B cell (primary cell): ENCODE measurements around the gene DOCK4. TPM values are rescaled to one million over a fixed set of nuclear protein-coding genes. Genes with fewer than 3 reads are reported as not detected.

Experiments used
- ATAC-seq: fragments of 200-7000 bp; cut with Tn5 transposase; one replicate; pipeline ENCODE4 v1.10.0; 2021; ENCODE audit warnings: low read depth, mild to moderate bottlenecking, moderate number of reproducible peaks, moderate library complexity
- CTCF ChIA-PET: fragments of 350-600 bp; sonication (Branson Sonifier 250); formaldehyde crosslinking; loops from one replicate; lab custom pipeline; 2021; ENCODE audit warnings: antibody characterized with exemption, inconsistent platforms; lab: Charles Lee
- POLR2A ChIA-PET: fragments of 350-600 bp; sonication (Branson Sonifier 250); formaldehyde crosslinking; loops from one replicate; lab custom pipeline; 2021; ENCODE audit warnings: antibody characterized with exemption; lab: Charles Lee
- DNase-seq: peaks from one replicate; pipeline ENCODE4 v3.0.0; 2013
- H2AFZ ChIP-seq: 2 replicates; pipeline ENCODE4 v1.6.1; 2012; ENCODE audit warnings: mild to moderate bottlenecking, low read depth, low read length; ENCODE audit not compliant: insufficient read depth, poor library complexity, severe bottlenecking
- H3K27ac ChIP-seq, 2 donors: 1 replicate in 1 of 2; 2 replicates in 1 of 2; pipeline ENCODE4 v1.5.1; 2012 to 2013; ENCODE audit warnings: low read length in 2 of 2, mild to moderate bottlenecking in 2 of 2, moderate library complexity in 1 of 2
- H3K27me3 ChIP-seq, 4 experiments: fragments of 200-600 bp in 1 of 4; sonication (generic) in 1 of 4; replicated peaks in 1 of 4; 1 replicate in 2 of 4; 2 replicates in 2 of 4; pipeline versions ENCODE4 v1.6.1 to v1.7.0; 2013 to 2016; ENCODE audit warnings: low read length in 3 of 4, mild to moderate bottlenecking in 2 of 4, mixed read lengths in 1 of 4, moderate library complexity in 1 of 4; ENCODE audit not compliant: insufficient read depth in 4 of 4, control insufficient read depth in 3 of 4; ENCODE audit errors: control extremely low read depth in 1 of 4
- H3K36me3 ChIP-seq, 2 experiments: replicated peaks in 1 of 2; 1 replicate in 1 of 2; 2 replicates in 1 of 2; pipeline versions ENCODE4 v1.6.1 to v1.7.1; 2013; ENCODE audit warnings: low read length in 1 of 2; ENCODE audit not compliant: insufficient read depth in 2 of 2, control insufficient read depth in 1 of 2; ENCODE audit errors: control extremely low read depth in 1 of 2, extremely low read depth in 1 of 2
- H3K4me1 ChIP-seq, 2 donors: fragments of 200-600 bp in 1 of 2; sonication (generic) in 1 of 2; 1 replicate in 1 of 2; 2 replicates in 1 of 2; pipeline versions ENCODE4 v1.5.1 to v1.6.1; 2013 to 2017; ENCODE audit warnings: low read length in 2 of 2; ENCODE audit not compliant: control insufficient read depth in 2 of 2, insufficient read depth in 2 of 2
- H3K4me2 ChIP-seq: replicated peaks from 2 replicates; pipeline ENCODE3; 2012; ENCODE audit warnings: mild to moderate bottlenecking, low read depth, low read length; ENCODE audit not compliant: poor library complexity, severe bottlenecking
- H3K4me3 ChIP-seq, 5 experiments: fragments of 200-600 bp in 1 of 5; sonication (generic) in 1 of 5; 1 replicate in 3 of 5; 2 replicates in 2 of 5; pipeline versions ENCODE4 v1.5.1 to v1.7.0; 2011 to 2016; ENCODE audit warnings: low read length in 4 of 5, mild to moderate bottlenecking in 4 of 5, low read depth in 2 of 5, control low read depth in 1 of 5, moderate library complexity in 1 of 5; ENCODE audit not compliant: insufficient read depth in 1 of 5; ENCODE audit errors: control extremely low read depth in 1 of 5, extremely low read depth in 1 of 5
- H3K79me2 ChIP-seq: fragments of 200-600 bp; sonication (generic); one replicate; pipeline ENCODE4 v1.6.0; 2016; ENCODE audit warnings: low read length; ENCODE audit not compliant: control insufficient read depth, insufficient read depth
- H3K9ac ChIP-seq: fragments of 200-600 bp; sonication (generic); 2 replicates; pipeline ENCODE4 v1.6.1; 2017; ENCODE audit warnings: mild to moderate bottlenecking, low read length, moderate library complexity
- H3K9me3 ChIP-seq, 3 donors: one replicate each; pipeline versions ENCODE4 v1.6.1 to v1.7.1; 2013; ENCODE audit warnings: low read length in 2 of 3; ENCODE audit not compliant: control insufficient read depth in 2 of 3, insufficient read depth in 1 of 3; ENCODE audit errors: control extremely low read depth in 1 of 3
- H4K20me1 ChIP-seq: 2 replicates; pipeline ENCODE4 v1.6.0; 2012; ENCODE audit warnings: mild to moderate bottlenecking, low read length; ENCODE audit not compliant: insufficient read depth, control insufficient read depth, poor library complexity, severe bottlenecking
- H3K27ac Mint-ChIP-seq: one replicate; pipeline ENCODE4 v1.8.0; 2021; ENCODE audit warnings: mixed read lengths
- H3K27me3 Mint-ChIP-seq: one replicate; pipeline ENCODE4 v1.8.0; 2021; ENCODE audit warnings: mixed read lengths
- H3K4me1 Mint-ChIP-seq: one replicate; pipeline ENCODE4 v1.8.0; 2021; ENCODE audit warnings: mixed read lengths
- H3K4me3 Mint-ChIP-seq: one replicate; pipeline ENCODE4 v1.8.0; 2021; ENCODE audit warnings: mixed read lengths
- H3K9me3 Mint-ChIP-seq: one replicate; pipeline ENCODE4 v1.8.0; 2022; ENCODE audit warnings: mixed read lengths; ENCODE audit not compliant: insufficient read depth
- EZH2 ChIP-seq: IDR thresholded peaks from 2 replicates; pipeline ENCODE4 v1.6.1; 2012; ENCODE audit warnings: borderline replicate concordance, low read depth, mild to moderate bottlenecking, moderate library complexity, low read length; ENCODE audit not compliant: insufficient read depth, poor library complexity, severe bottlenecking
- WGBS: methylation state at CpG from one replicate; pipeline ENCODE4 v1.1.5; 2013; ENCODE audit warnings: missing lambda C conversion rate; ENCODE audit not compliant: insufficient coverage; 5-methylcytosine and 5-hydroxymethylcytosine counted together
- intact Hi-C: fragments of 100-400 bp; cut with micrococcal nuclease; formaldehyde crosslinking; loops from one replicate; pipeline ENCODE4 v1.10.0; 2022
- polyA plus RNA-seq: library from polyadenylated mRNA; depleted of rRNA; stranded (reverse); fragments of >200 nt; gene quantifications from 2 replicates; pipeline ENCODE4 v1.2.3, GENCODE V29; 2012
- total RNA-seq, 2 donors: library from RNA; stranded (reverse); fragments of 120-200 nt in 1 of 2; gene quantifications; 1 replicate in 1 of 2; 2 replicates in 1 of 2; pipeline versions ENCODE4 v1.2.3 to v1.2.4, GENCODE V29; 2013 to 2022
- TF ChIP-seq, protein P1 (sequence below): fragments of 200-600 bp; IDR thresholded peaks from one replicate; pipeline ENCODE4 v1.8.0; 2022; ENCODE audit warnings: antibody characterized with exemption, mild to moderate bottlenecking

Gene DOCK4
- total and polyA plus RNA-seq, 2 donors (not counting 1 experiment from before 2014, with no cell fraction given), result 0.03 to 4.1 TPM

DNA sequence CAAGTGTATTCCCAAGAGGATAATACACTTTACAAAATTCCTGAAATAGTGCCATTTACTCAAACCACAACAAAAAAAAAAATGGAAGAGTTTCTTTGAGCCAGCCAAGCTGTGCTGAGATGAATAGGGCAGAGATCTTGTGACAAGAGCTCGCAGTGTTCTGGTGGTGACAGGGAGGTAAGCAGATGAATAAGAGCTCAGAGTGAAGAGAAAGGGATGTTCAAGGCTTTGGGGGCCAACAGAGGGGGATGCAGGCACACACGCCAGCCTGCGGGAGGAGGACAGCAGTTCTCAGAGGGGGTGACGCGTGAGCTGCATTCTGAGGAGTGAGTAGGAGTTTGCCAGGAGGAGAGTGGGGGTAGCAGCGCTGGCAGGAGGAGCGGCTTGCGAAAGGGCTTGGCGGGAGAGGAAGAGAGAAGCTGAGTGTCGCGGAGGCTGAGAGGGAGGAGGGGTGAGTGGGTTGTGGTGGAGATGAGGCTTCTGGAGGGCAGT is 449.5 kb downstream of the DOCK4 start:
- 81% methylated on average over 11 of the region's 11 CpGs for WGBS
- ChIA-PET POLR2A (no interaction called here), CTCF (interaction anchor here (1.0 to 1.6 kb wide), 4 partner anchors 15 to 1665 kb away, joined by 3 to 6 read pairs (median 4); no protein-coding TSS in a partner anchor)
- H4K20me1 ChIP-seq, result no peaks in the 10 kb centered on the region
- no peaks in the 10 kb centered on the region for H3K27me3 ChIP-seq
- no peak overlapping the region for H3K27ac ChIP-seq
- TF ChIP-seq, protein P1, sequence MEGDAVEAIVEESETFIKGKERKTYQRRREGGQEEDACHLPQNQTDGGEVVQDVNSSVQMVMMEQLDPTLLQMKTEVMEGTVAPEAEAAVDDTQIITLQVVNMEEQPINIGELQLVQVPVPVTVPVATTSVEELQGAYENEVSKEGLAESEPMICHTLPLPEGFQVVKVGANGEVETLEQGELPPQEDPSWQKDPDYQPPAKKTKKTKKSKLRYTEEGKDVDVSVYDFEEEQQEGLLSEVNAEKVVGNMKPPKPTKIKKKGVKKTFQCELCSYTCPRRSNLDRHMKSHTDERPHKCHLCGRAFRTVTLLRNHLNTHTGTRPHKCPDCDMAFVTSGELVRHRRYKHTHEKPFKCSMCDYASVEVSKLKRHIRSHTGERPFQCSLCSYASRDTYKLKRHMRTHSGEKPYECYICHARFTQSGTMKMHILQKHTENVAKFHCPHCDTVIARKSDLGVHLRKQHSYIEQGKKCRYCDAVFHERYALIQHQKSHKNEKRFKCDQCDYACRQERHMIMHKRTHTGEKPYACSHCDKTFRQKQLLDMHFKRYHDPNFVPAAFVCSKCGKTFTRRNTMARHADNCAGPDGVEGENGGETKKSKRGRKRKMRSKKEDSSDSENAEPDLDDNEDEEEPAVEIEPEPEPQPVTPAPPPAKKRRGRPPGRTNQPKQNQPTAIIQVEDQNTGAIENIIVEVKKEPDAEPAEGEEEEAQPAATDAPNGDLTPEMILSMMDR, result no peak
- no peak for TF ChIP-seq EZH2
- peaks cover 6% of the 10 kb centered on the region for H3K27me3 Mint-ChIP-seq
- H2AFZ ChIP-seq, result no peak overlapping the region
- no peaks in the 10 kb centered on the region for H3K9me3 ChIP-seq
- no peak overlapping the region for H3K4me3 ChIP-seq
- intact Hi-C loops, result no loop called here
- no peak for ATAC-seq
- no peaks in the 10 kb centered on the region for H3K9me3 Mint-ChIP-seq
- no peaks in the 10 kb centered on the region for H3K79me2 ChIP-seq
- no peak overlapping the region for H3K27ac Mint-ChIP-seq
- no peak for DNase-seq
- no peaks in the 10 kb centered on the region for H3K4me1 ChIP-seq
- no peaks in the 10 kb centered on the region for H3K36me3 ChIP-seq
- H3K4me1 Mint-ChIP-seq, result no peaks in the 10 kb centered on the region
- no peak overlapping the region for H3K9ac ChIP-seq
- H3K4me2 ChIP-seq, result no peak overlapping the region
- no peak overlapping the region for H3K4me3 Mint-ChIP-seq

DNA sequence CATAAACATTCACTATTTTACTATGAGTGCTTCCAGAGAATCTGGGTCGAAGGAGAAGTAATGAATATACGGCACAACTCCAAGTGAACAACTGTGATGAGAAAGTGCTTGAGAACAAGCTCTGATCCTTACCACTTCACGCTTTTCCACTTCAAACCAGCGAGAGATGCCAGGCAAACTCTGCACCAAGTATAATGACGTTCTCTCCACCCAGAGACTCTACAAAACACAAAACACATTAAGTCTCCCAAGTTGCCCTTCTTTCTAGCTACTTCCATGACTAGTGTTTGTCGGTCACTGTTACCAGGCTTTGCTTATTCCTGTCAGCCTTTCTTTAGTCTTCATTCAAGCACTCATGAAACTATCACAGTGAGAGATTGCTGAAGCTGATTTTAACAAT is 450.8 kb downstream of the DOCK4 start:
- Histone ChIP-seq H3K36me3 (no peaks in the 10 kb centered on the region), H3K9ac (no peak overlapping the region), H3K79me2 (no peaks in the 10 kb centered on the region), H4K20me1 (no peaks in the 10 kb centered on the region), H3K27me3 (no peaks in the 10 kb centered on the region), H3K27ac (no peak overlapping the region), H3K4me1 (no peaks in the 10 kb centered on the region), H3K4me3 (no peak overlapping the region), H3K9me3 (no peaks in the 10 kb centered on the region), H3K4me2 (no peak overlapping the region), H2AFZ (no peak overlapping the region)
- H3K27ac Mint-ChIP-seq, result no peak overlapping the region
- no peaks in the 10 kb centered on the region for H3K9me3 Mint-ChIP-seq
- no peak overlapping the region for H3K4me3 Mint-ChIP-seq
- 91% methylated on average over 6 of the region's 6 CpGs for WGBS
- ChIA-PET POLR2A (no interaction called here), CTCF (interaction anchor here (1.6 to 4.2 kb wide), 3 partner anchors 14 to 1666 kb away, joined by 4 to 16 read pairs (median 6); no protein-coding TSS in a partner anchor)
- intact Hi-C loops, result no loop called here
- H3K27me3 Mint-ChIP-seq, result peaks cover 6% of the 10 kb centered on the region
- no peaks in the 10 kb centered on the region for H3K4me1 Mint-ChIP-seq
- ATAC-seq, result no peak
- no peak for DNase-seq
- TF ChIP-seq EZH2, result no peak
- TF ChIP-seq, protein P1, result no peak
